BJ (cell line): Measurements from ENCODE around the gene TAAR1. TPM values are rescaled to one million over a fixed set of nuclear protein-coding genes. Genes with fewer than 3 reads are reported as not detected.

Source experiments
- CTCF ChIA-PET: fragments of 350-600 bp; formaldehyde crosslinking; extraction: SDS; loops from one replicate; lab custom pipeline; 2021; ENCODE audit warnings: antibody characterized with exemption, inconsistent platforms; lab: Yijun Ruan, JAX
- POLR2A ChIA-PET: fragments of 300-600 bp; sonication (Branson Sonifier 250); formaldehyde crosslinking; extraction: SDS; loops from one replicate; lab custom pipeline; 2021; ENCODE audit warnings: antibody characterized with exemption; lab: Charles Lee
- DNase-seq: peaks from one replicate; pipeline ENCODE4 v3.0.0-alpha.2; 2011; ENCODE audit warnings: low read depth
- H3K27me3 ChIP-seq: 2 replicates; pipeline ENCODE4 v1.6.0; 2011; ENCODE audit warnings: low read length; ENCODE audit not compliant: control insufficient read depth, insufficient read depth
- H3K36me3 ChIP-seq: 2 replicates; pipeline ENCODE4 v1.5.1; 2011; ENCODE audit warnings: low read length; ENCODE audit not compliant: control insufficient read depth, insufficient read depth
- H3K4me3 ChIP-seq: 2 replicates; pipeline ENCODE4 v1.5.1; 2011; ENCODE audit warnings: low read depth, mild to moderate bottlenecking, control low read depth, low read length
- polyA plus RNA-seq: library from polyadenylated mRNA; depleted of rRNA; stranded (reverse); fragments of >200 nt; gene quantifications from 2 replicates; pipeline ENCODE4 v1.2.3, GENCODE V29; 2011
- TF ChIP-seq, protein P1 (sequence below): IDR thresholded peaks from 2 replicates; pipeline ENCODE4 v1.5.1; 2011; ENCODE audit warnings: low read depth, mild to moderate bottlenecking, control low read depth, inconsistent platforms, low read length, moderate library complexity; ENCODE audit not compliant: insufficient read depth

Gene TAAR1
- polyA plus RNA-seq, 1 experiment, result not detected

DNA sequence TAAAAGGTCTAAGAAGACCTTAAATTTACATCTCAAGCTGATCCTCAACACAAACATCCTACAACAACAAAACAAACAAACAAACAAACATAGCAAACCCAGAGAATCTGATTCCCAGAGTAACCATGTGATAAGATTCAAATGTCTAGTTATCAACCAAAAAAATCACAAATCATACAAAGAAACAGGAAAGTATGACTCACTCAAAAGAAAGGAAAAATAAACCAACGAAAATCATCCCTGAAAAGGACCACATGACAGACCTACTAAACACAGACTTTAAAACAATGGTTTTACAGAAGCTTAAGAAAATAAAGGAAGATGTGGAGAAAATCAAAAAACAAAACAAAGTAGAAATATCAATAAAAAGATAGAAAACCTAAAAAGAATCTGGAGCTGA lies 36.8 kb upstream of the TAAR1 start:
- TF ChIP-seq, protein P1, sequence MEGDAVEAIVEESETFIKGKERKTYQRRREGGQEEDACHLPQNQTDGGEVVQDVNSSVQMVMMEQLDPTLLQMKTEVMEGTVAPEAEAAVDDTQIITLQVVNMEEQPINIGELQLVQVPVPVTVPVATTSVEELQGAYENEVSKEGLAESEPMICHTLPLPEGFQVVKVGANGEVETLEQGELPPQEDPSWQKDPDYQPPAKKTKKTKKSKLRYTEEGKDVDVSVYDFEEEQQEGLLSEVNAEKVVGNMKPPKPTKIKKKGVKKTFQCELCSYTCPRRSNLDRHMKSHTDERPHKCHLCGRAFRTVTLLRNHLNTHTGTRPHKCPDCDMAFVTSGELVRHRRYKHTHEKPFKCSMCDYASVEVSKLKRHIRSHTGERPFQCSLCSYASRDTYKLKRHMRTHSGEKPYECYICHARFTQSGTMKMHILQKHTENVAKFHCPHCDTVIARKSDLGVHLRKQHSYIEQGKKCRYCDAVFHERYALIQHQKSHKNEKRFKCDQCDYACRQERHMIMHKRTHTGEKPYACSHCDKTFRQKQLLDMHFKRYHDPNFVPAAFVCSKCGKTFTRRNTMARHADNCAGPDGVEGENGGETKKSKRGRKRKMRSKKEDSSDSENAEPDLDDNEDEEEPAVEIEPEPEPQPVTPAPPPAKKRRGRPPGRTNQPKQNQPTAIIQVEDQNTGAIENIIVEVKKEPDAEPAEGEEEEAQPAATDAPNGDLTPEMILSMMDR, result no peak
- Histone ChIP-seq H3K27me3 (no peaks in the 10 kb centered on the region), H3K4me3 (no peak overlapping the region), H3K36me3 (no peaks in the 10 kb centered on the region)
- no peak for DNase-seq
- ChIA-PET POLR2A (no interaction called here), CTCF (no interaction called here)

DNA sequence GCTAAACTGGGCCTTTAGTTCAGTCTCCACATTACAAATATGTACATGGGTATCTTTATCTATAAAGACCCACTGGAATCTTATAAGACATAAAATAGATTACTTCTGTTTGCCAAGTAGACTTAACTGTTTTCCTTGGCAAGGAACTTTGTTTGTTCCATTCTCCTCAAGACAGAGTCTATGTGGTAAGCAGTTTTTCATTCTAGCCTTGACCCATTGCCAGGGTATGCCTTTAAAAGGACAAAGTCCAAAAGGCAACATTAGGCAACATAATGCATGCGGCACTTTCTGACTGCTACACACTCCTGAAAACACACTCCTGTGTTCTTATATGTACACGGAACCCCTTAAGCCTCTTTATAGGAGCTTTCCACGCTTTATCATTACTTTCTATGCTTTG lies 34.5 kb upstream of the TAAR1 start:
- no peaks in the 10 kb centered on the region for H3K36me3 ChIP-seq
- no peaks in the 10 kb centered on the region for H3K27me3 ChIP-seq
- CTCF ChIA-PET, result no interaction called here
- POLR2A ChIA-PET, result no interaction called here
- TF ChIP-seq, protein P1, result no peak
- no peak for DNase-seq
- no peak overlapping the region for H3K4me3 ChIP-seq

DNA sequence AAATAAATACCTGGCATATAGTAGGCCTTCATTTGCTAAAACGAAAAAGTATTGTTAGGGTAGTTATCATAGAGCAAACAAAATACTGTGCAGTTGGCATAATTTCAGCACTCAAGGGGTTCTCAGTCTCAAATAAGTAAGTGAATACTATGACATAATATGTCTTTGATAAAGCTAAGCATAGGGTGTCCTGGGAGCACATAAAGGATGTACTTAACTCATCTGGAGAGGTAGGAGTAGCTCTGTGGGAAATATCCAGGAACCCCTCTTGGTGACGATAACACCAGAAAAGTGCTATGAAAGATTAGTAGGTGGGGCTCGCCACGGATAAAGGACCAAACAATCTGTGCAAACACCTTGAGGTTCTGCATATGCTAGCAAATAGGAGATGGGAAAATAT lies 31.7 kb upstream of the TAAR1 start:
- Histone ChIP-seq H3K4me3 (no peak overlapping the region), H3K27me3 (no peaks in the 10 kb centered on the region), H3K36me3 (no peaks in the 10 kb centered on the region)
- ChIA-PET POLR2A (no interaction called here), CTCF (interaction anchor here (1.3 kb wide), 1 partner anchor 13 kb away, joined by 3 read pairs; no protein-coding TSS in a partner anchor)
- no peak for DNase-seq
- TF ChIP-seq, protein P1, result no peak

DNA sequence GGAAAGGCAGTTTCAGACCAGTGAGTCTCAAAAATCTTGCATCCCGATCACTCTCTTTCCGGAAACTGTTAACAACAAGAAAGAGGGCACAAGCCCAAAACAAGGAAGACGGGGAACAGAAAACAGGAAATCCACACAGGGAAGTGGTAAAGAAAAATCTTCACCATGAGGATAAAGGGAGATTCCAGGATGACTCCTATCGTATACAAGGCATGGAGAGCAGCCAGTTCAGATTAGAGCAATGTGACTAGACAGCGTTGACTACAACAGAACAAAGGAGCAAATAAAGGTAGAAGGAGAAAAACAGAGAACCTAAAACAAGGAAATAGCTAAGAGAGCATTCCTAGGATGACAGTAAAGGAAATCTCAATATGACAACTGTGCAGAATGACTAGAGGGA lies 28.3 kb upstream of the TAAR1 start:
- TF ChIP-seq, protein P1, result no peak
- DNase-seq, result no peak
- Histone ChIP-seq H3K4me3 (no peak overlapping the region), H3K27me3 (no peaks in the 10 kb centered on the region), H3K36me3 (no peaks in the 10 kb centered on the region)
- POLR2A ChIA-PET, result no interaction called here
- CTCF ChIA-PET, result no interaction called here

DNA sequence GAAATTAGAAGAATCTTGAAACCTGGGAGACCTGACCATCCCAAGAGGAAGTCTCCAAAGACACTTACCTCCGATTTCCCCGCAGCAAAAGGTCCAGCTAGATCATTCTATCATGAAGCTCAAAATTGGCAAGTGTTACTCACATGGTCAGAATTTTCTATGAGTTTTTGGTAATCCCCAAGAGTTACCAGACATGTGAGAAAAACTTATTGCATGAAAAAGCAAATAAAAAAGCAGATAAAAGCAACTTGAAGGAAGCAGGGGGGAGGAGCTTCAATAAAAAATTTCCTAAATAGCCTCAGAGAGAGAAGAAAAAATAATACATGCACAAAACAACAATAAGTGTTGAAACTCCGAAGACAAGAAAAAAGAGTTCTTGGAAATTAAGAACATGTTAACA lies 27.5 kb upstream of the TAAR1 start:
- no peaks in the 10 kb centered on the region for H3K27me3 ChIP-seq
- DNase-seq, result no peak
- H3K36me3 ChIP-seq, result no peaks in the 10 kb centered on the region
- ChIA-PET POLR2A (no interaction called here), CTCF (no interaction called here)
- no peak overlapping the region for H3K4me3 ChIP-seq
- TF ChIP-seq, protein P1, result no peak
